Activated T-helper 1 cell treated with anti-CD3 and anti-CD28 coated beads, Interleukin-12 subunit alpha, Interleukin-12 subunit beta, Interleukin-2, Interleukin-4 antibody, amounts not matched to agents 30 ng/mL and 10 ng/mL and 1 ng/mL, durations not matched to agents 14 hours and 24 hours and 36 hours (primary cell): Measurements from ENCODE around the gene ASMTL. TPM values are rescaled to one million over a fixed set of nuclear protein-coding genes. Genes with fewer than 3 reads are reported as not detected.
A peak's percentile ranks its signal among the peaks of the same experiment; 100 is the strongest.
"Not testable (repeated sequence)": the region's sequence is repeated elsewhere in the genome, so short reads cannot be mapped to it uniquely, and the experiment has no call there.

Experiments used
- DNase-seq: peaks from one replicate; pipeline ENCODE4 v3.0.0; 2021; ENCODE audit warnings: low spot score
- H3K27ac Mint-ChIP-seq: one replicate; pipeline ENCODE4 v1.8.0; 2021; ENCODE audit warnings: mild to moderate bottlenecking, mixed read lengths
- H3K27me3 Mint-ChIP-seq: one replicate; pipeline ENCODE4 v1.8.0; 2022; ENCODE audit warnings: mild to moderate bottlenecking, moderate library complexity, mixed read lengths; ENCODE audit not compliant: insufficient read depth
- H3K36me3 Mint-ChIP-seq: one replicate; pipeline ENCODE4 v1.8.0; 2021; ENCODE audit warnings: low read depth, mixed read lengths
- H3K4me1 Mint-ChIP-seq: one replicate; pipeline ENCODE4 v1.8.0; 2021; ENCODE audit warnings: low read depth, mixed read lengths
- H3K4me3 Mint-ChIP-seq: one replicate; pipeline ENCODE4 v1.8.0; 2021; ENCODE audit warnings: mild to moderate bottlenecking, moderate library complexity, mixed read lengths
- H3K9me3 Mint-ChIP-seq: one replicate; pipeline ENCODE4 v1.8.0; 2021; ENCODE audit warnings: mixed read lengths
- intact Hi-C: fragments of 100-400 bp; cut with micrococcal nuclease; formaldehyde crosslinking; loops from one replicate; pipeline ENCODE4 v1.15.1; 2024
- total RNA-seq: library from RNA; stranded (reverse); gene quantifications from 2 replicates; pipeline ENCODE4 v1.2.3, GENCODE V29; 2022

The ASMTL gene
- total RNA-seq, 1 donor from 2014 or later = 48.0 TPM

DNA sequence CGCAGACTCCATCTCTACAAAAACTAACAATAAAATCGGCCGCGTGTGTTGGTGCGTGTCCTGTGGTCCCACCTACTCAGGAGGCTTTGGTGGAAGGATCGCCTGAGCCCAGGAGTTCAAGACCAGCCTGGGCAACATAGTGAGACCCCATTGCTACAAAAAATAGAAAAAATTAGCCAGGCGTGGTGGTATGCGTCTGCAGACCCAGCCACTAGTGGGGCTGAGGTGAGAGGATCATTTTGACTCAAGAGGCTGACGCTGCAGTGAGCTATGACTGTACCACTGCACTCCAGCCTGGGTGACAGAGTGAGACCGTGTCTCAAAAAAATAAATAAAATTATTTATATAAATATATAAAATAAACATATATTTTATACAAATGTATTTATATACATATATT is 22.3 kb downstream of the ASMTL start:
- H3K4me1 Mint-ChIP-seq = no peaks in the 10 kb centered on the region
- no peak overlapping the region for H3K27ac Mint-ChIP-seq
- no peaks in the 10 kb centered on the region for H3K9me3 Mint-ChIP-seq
- H3K36me3 Mint-ChIP-seq = peaks cover 28% of the 10 kb centered on the region
- no peak for DNase-seq
- H3K4me3 Mint-ChIP-seq = no peak overlapping the region
- intact Hi-C loops = no loop called here
- no peaks in the 10 kb centered on the region for H3K27me3 Mint-ChIP-seq

DNA sequence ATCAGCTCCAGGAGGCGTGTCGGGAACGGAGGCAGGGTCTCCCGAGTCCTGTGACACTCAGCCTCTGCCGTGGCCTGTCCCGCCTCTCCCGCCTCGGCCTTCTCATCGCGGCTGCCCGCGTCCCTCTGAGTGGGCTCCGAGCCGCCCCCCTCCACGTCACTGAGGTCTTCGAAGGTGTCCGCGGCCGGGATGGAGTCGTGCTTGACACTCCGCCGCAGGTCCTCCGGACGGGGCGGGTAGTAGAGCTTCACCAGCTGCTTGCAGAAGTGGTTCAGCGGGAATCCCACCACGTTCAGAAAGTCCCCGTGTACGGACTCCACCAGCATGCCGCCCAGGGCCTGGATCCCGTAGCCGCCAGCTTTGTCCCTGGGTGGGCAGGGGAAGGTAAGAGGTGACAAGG is 25.0 kb downstream of the ASMTL start:
- H3K4me3 Mint-ChIP-seq = no peak overlapping the region
- H3K36me3 Mint-ChIP-seq = peaks cover 48% of the 10 kb centered on the region
- H3K4me1 Mint-ChIP-seq = no peaks in the 10 kb centered on the region
- peaks cover 19% of the 10 kb centered on the region for H3K9me3 Mint-ChIP-seq
- DNase-seq = no peak
- intact Hi-C loops = no loop called here
- no peak overlapping the region for H3K27ac Mint-ChIP-seq
- H3K27me3 Mint-ChIP-seq = no peaks in the 10 kb centered on the region

DNA sequence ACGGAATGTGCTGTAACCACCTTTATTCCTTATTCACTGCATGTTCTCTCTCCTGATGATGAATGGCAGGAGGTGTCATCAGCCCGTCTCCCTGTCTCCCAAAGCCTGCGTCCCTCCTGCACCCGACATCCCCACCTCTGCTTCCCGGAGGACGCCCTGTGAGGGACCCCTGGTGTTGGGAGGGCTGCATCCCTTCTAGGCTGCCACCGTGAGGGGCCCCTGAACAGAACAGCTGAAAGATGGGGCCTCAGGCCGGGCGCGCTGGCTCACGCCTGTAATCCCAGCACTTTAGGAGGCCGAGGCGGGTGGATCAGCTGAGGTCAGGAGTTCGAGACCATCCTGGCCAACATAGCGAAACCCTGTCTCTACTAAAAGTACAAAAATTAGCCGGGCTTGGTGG is 26.4 kb downstream of the ASMTL start:
- H3K4me1 Mint-ChIP-seq, H3K4me3 Mint-ChIP-seq, H3K27ac Mint-ChIP-seq, H3K27me3 Mint-ChIP-seq, intact Hi-C loops, DNase-seq: not testable (repeated sequence)
- H3K9me3 Mint-ChIP-seq = peaks cover 26% of the 10 kb centered on the region
- peaks cover 59% of the 10 kb centered on the region for H3K36me3 Mint-ChIP-seq

DNA sequence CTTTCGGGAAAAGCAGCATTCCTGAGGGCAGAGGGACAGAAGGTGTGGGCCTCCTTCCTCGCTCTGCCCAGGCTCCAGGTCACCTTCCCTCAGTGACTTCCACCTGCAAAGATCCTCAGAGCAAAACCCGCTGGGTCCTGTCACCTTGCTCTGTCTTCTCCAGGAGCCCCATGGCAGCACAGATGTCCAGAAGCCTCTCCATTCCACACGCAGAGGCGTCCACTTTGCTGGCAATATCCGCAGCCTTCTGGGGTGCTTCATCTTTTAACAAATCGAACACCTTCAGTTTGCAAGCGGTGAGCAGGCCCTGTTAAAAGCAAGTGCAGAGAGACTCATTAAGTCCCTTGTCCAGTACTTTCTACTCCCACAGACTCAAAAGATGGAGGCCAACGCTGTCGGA is 27.3 kb downstream of the ASMTL start:
- no peak for DNase-seq
- H3K4me1 Mint-ChIP-seq = no peaks in the 10 kb centered on the region
- H3K27me3 Mint-ChIP-seq = no peaks in the 10 kb centered on the region
- no peak overlapping the region for H3K27ac Mint-ChIP-seq
- intact Hi-C loops = no loop called here
- peaks cover 26% of the 10 kb centered on the region for H3K9me3 Mint-ChIP-seq
- peaks cover 65% of the 10 kb centered on the region for H3K36me3 Mint-ChIP-seq
- no peak overlapping the region for H3K4me3 Mint-ChIP-seq

DNA sequence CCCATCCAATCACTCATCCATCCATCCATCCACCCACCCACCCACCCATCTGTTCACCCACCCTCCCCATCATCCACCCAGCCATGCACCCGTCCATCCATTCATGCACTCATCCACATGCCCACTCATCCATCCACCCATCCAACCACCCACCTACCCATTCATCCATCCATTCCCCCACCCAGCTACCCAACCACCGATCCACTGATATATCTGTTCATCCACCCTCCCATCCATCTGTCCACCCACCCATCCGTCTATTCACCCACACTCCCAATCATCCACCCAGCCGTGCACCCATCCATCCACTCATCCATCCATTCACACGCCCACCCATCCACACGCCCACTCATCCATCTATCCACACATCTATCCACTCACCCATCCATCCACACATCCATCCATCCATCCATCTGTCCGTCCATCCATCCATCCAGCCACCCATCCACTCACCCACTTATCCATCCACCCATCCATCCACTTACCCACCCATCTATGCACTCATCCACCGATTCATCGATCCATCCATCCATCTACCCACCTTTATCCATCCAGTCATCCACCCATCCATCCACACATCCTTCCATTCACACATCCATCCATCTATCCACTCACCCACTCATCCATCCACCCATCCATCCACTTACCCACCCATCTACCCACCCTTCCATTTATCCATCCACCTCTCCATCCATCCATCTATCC is 28.4 kb downstream of the ASMTL start:
- no peak overlapping the region for H3K4me3 Mint-ChIP-seq
- H3K27me3 Mint-ChIP-seq = no peaks in the 10 kb centered on the region
- H3K9me3 Mint-ChIP-seq = peaks cover 33% of the 10 kb centered on the region
- H3K4me1 Mint-ChIP-seq = no peaks in the 10 kb centered on the region
- DNase-seq = no peak
- intact Hi-C loops = no loop called here
- H3K27ac Mint-ChIP-seq = no peak overlapping the region
- H3K36me3 Mint-ChIP-seq = peaks cover 71% of the 10 kb centered on the region

DNA sequence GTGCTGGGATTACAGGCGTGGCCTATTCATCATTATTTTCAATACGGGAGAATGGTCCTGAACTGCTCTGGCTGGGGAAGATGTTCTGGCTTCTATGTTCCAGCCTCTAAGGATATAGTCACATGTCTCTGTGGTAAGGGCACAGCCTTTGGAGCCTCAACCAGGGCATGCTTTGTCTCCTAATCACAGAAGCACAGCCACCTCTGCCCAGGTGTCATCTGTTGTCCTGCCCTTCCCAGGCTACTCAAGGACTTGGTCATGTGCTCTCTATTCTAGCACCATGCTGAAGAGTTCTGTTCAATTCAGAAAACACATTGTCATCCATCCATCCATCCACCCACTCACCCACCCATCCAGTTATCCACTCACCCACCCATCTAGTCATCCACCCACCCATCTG is 29.5 kb downstream of the ASMTL start:
- Mint-ChIP-seq H3K36me3 (peaks cover 73% of the 10 kb centered on the region), H3K4me1 (no peaks in the 10 kb centered on the region), H3K9me3 (peaks cover 33% of the 10 kb centered on the region), H3K27ac (no peak overlapping the region), H3K27me3 (no peaks in the 10 kb centered on the region), H3K4me3 (no peak overlapping the region)
- no peak for DNase-seq
- intact Hi-C loops = no loop called here

DNA sequence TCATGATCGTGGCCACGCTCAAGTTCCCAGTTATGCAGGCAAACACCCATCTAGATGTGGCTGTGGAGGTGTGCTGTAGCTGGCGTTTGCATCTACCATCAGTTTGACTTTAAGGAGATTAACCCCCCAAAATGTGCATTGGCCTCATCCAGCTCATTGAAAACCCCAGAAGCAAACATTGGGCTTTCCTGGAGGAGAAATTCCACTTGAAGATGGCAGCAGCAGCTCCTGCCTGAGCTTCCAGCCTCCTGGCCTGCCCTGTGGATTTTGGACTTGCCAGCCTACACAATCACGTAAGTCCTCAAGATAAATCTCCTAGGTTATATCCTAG is 30.6 kb downstream of the ASMTL start:
- DNase-seq = no peak
- Mint-ChIP-seq H3K27ac (no peak overlapping the region), H3K27me3 (no peaks in the 10 kb centered on the region), H3K4me3 (no peak overlapping the region), H3K4me1 (no peaks in the 10 kb centered on the region), H3K9me3 (peaks cover 33% of the 10 kb centered on the region), H3K36me3 (peaks cover 69% of the 10 kb centered on the region)
- intact Hi-C loops = no loop called here

DNA sequence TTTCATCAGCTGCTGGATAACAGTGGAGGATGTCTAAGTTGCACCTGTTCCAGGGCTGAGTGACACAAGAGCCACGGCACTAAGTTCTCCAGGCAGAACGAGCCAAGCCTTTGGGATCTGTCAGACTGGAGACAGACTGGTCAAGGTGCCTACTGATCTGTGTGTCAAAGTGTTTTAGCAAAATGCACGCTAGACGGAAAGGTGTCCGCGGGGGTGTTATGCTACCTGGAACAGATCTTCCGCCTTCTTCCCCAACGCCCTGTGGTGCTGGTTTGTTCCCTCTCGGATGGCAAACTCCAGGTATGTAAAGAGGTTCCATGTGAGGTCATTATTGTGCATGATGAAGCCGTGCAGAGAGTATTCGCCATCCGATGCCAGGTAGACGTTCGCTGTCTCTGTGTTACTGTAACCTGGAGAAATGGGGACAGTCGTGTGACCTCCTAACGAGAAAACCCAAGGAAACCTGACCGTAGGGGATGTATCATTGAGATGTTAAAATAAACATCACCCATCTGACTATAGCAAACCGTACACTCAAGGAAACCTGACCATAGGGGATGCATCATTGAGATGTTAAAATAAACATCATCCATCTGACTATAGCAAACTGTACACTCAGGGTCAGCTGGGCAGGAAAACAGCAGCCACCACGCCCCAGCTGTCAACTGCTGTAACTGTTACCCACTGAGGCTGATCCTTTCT is 31.1 kb downstream of the ASMTL start:
- no peak for DNase-seq
- no peak overlapping the region for H3K27ac Mint-ChIP-seq

DNA sequence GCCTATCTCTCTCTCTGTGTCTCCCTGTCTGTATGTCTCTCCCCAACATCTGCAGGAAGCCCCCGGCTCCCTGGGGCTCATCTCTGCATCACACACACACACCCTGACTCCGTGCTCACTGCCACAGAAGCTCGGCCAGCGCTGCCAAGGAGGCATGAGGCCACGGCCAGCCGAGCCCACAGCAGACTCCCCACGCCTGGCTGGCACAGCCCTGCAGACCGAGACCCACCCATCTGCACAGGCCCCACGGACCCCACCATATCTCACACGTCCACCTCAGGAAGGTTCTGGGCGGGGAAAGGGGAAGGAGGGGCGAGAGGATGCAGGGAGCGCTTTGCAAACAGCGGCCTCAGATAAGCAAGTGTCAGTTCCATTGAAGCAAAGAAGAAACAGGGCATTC is 32.3 kb downstream of the ASMTL start:
- H3K9me3 Mint-ChIP-seq = peaks cover 33% of the 10 kb centered on the region
- no peak overlapping the region for H3K4me3 Mint-ChIP-seq
- no peaks in the 10 kb centered on the region for H3K4me1 Mint-ChIP-seq
- intact Hi-C loops = no loop called here
- H3K36me3 Mint-ChIP-seq = peaks cover 55% of the 10 kb centered on the region
- no peak overlapping the region for H3K27ac Mint-ChIP-seq
- no peaks in the 10 kb centered on the region for H3K27me3 Mint-ChIP-seq
- no peak for DNase-seq

More for the DNA sequence above, 31.1 kb downstream of the ASMTL start:
- Mint-ChIP-seq H3K27me3 (no peaks in the 10 kb centered on the region), H3K36me3 (peaks cover 65% of the 10 kb centered on the region), H3K9me3 (peaks cover 33% of the 10 kb centered on the region), H3K4me1 (no peaks in the 10 kb centered on the region), H3K4me3 (no peak overlapping the region)
- intact Hi-C loops = no loop called here

DNA sequence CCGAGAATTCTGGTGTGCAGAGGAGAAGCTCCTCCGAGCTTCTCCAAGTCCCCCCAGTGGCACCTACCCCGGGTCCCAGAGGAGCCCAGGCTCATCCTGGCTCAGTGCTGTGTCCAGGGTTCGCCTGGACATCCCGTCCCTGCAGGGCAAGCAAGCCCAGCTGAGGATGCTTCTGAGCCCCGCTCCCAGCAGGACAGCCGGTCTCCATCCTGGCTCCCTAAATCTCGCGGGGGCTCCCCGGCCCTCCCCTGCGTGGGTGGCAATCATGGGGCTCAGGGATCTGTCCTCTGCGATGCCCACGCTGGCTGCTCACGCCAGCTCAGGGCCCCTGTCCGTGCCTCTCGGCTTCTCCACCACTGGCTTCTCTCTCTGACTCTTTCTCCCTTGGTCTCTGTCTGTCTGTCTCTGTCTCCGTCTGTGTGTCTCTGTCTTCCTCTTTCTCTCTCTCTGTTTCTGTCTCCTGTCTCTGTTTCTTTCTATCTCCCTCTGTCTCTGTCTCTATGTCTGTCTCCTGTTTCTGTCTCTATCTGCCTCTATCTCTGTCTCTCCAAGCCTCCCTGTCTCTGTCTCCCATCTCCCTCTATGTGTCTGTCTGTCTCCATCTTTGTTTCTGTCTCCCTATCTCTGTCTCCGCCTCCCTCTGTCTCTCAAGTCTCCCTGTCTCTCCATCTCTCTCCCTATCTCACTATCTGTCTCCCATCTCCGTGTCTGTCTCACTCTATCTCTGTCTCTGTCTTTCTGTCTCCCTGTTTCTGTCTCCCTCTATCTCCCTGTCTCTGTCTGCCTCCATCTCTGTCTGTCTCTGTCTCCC is 33.0 kb downstream of the ASMTL start:
- H3K27ac Mint-ChIP-seq = peak overlapping the region; percentile 5

DNA sequence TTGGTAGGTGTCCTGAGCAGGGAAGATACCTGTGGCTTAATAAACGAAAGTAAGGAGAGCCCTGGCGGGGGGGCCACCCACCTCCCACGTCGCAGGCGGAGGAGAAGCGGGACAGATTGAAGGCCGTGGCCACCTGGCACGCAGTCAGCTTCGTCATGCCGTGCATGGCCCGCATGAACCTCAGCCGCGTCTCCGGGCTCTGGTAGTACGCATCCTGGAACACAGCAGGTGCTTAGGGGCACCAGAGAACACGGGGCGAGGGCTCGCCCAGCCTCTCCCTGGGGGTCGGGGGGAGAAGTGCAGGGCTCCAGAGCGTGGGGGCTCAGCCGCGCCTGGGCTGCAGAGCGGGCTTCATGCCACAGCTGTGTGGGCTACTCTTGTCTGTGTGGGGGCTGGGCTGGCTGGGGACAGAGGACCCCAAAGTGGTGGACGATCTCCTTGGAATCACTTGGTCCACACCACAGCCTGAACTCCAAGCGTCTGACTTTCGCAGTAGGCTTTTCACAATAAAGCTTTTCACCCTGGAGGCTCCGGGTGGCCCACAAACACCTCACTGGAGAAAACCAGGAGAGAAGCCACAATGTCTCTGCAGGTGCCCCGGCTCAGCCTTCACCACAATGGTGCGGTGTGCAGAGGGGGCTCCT is 33.7 kb downstream of the ASMTL start:
- H3K9me3 Mint-ChIP-seq = peaks cover 22% of the 10 kb centered on the region
- H3K27me3 Mint-ChIP-seq = no peaks in the 10 kb centered on the region
- H3K4me3 Mint-ChIP-seq = no peak overlapping the region
- H3K36me3 Mint-ChIP-seq = peaks cover 44% of the 10 kb centered on the region
- intact Hi-C loops = no loop called here
- H3K27ac Mint-ChIP-seq = no peak overlapping the region
- DNase-seq = no peak
- H3K4me1 Mint-ChIP-seq = no peaks in the 10 kb centered on the region

More for the DNA sequence above, 33.0 kb downstream of the ASMTL start:
- Mint-ChIP-seq H3K36me3 (peaks cover 49% of the 10 kb centered on the region), H3K4me1 (no peaks in the 10 kb centered on the region), H3K9me3 (peaks cover 29% of the 10 kb centered on the region), H3K27me3 (no peaks in the 10 kb centered on the region), H3K4me3 (no peak overlapping the region)
- DNase-seq = no peak
- intact Hi-C loops = no loop called here

DNA sequence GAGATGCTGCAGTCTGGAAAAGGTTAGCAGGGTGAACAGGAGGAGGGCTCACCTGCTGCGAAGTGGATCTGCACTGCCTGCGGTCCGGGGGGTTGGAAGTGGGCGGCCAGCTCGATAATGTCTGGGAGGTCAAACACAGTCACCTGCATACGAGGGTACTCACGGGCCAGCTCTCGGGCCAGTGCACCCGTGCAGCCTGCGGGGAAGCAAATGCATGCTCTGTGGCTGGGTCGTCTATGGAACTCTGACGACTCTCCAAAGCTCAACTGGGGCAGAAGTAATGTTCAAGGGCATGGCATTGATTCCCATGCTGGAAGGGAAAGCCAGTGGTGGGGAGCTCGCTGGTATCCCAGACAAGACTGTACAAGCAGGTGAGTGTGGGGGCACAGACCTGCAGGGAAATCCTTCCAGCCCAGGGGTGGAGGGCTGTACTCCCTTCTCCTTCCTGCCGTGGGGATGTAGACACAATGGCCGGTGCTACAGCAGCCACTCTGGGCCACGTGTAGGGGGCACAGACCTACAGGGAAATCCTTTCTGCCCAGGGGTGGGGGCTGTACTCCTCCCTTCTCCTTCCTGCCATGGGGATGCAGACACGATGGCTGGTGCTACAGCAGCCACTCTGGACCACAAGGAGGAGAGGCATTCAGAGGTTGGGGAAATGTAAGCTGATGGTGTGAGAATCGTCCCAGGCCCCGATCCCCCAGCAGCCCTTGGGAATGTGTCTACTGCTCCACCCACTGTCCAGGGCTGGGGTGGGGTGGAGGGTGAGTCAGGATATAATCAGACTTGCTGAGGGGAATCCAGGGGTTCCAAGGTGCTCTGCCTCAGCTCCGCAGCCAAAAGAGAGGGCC is 34.6 kb downstream of the ASMTL start:
- peaks cover 15% of the 10 kb centered on the region for H3K9me3 Mint-ChIP-seq
- DNase-seq = no peak
- H3K27me3 Mint-ChIP-seq = no peaks in the 10 kb centered on the region
- H3K36me3 Mint-ChIP-seq = peaks cover 43% of the 10 kb centered on the region
- H3K27ac Mint-ChIP-seq = no peak overlapping the region
- no peak overlapping the region for H3K4me3 Mint-ChIP-seq
- no peaks in the 10 kb centered on the region for H3K4me1 Mint-ChIP-seq
- intact Hi-C loops = no loop called here
